GM10266 (cell line): Measurements from ENCODE around the gene INSL3.

Experiments
- DNase-seq: peaks from one replicate; pipeline ENCODE4 v3.0.0; 2012; ENCODE audit errors: extremely low spot score
- TF ChIP-seq, protein P1 (sequence below): IDR thresholded peaks from 2 replicates; pipeline ENCODE4 v1.5.1; 2012; ENCODE audit warnings: mild to moderate bottlenecking, low read depth; ENCODE audit not compliant: control insufficient read depth, insufficient read depth; ENCODE audit errors: missing control alignments

The INSL3 gene

DNA sequence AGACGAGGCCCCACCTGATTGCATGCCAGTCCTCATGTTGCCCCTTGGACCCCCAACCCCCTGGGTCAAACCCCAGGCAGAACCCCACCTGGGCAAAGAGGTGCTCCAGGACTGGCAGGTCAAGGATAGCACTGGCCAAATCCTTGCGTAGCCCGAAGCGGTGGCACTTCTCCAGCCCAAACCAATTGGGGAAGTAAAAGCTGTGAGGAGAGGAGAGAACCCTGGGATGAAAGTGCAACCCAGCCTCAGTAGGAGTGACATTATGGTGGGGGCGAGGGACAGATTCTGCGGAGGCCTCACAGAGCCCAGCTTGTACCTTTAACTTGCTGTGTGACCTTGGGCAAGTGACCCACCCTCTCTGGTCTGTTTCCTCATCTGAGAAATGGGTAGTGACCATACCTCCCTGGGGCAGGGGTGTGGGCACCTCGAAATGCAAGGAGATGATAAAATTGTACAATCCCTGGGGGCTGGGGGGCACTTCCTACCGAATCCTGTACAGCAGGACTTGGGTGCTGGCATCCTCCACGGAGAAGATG lies 22.0 kb upstream of the INSL3 start:
- TF ChIP-seq, protein P1, sequence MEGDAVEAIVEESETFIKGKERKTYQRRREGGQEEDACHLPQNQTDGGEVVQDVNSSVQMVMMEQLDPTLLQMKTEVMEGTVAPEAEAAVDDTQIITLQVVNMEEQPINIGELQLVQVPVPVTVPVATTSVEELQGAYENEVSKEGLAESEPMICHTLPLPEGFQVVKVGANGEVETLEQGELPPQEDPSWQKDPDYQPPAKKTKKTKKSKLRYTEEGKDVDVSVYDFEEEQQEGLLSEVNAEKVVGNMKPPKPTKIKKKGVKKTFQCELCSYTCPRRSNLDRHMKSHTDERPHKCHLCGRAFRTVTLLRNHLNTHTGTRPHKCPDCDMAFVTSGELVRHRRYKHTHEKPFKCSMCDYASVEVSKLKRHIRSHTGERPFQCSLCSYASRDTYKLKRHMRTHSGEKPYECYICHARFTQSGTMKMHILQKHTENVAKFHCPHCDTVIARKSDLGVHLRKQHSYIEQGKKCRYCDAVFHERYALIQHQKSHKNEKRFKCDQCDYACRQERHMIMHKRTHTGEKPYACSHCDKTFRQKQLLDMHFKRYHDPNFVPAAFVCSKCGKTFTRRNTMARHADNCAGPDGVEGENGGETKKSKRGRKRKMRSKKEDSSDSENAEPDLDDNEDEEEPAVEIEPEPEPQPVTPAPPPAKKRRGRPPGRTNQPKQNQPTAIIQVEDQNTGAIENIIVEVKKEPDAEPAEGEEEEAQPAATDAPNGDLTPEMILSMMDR, result no peak
- no peak for DNase-seq

DNA sequence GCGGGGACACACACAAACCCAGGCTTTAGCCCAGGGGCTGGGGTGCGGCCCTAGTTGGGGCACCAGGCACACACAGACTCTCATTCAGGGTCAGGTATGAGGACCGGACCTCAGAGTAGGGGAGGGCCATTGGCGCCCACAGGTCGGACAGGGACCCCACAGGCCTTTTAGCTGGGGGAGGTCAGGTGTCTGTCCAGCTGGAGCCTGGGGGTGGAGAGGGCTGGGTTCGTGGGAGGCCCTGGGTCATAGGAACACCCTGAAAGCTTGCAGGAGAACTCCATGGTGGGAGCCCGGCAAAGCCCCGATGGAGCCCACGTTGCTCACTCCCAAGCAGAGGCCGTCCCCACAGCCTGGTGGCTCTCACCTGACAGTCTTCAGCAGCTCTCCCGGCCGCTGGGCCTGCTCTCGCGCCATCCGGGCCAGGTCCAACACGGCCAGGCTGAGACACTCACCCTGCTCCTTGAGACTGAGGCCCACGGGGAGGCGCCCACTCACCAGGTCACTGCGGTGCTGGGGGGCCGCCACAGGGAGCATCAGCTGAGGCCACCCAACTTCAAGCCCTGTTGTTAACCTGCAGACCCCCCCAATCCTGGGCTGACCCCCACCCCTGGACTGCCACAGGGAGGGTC lies 21.5 kb upstream of the INSL3 start:
- no peak for DNase-seq
- TF ChIP-seq, protein P1, result no peak

DNA sequence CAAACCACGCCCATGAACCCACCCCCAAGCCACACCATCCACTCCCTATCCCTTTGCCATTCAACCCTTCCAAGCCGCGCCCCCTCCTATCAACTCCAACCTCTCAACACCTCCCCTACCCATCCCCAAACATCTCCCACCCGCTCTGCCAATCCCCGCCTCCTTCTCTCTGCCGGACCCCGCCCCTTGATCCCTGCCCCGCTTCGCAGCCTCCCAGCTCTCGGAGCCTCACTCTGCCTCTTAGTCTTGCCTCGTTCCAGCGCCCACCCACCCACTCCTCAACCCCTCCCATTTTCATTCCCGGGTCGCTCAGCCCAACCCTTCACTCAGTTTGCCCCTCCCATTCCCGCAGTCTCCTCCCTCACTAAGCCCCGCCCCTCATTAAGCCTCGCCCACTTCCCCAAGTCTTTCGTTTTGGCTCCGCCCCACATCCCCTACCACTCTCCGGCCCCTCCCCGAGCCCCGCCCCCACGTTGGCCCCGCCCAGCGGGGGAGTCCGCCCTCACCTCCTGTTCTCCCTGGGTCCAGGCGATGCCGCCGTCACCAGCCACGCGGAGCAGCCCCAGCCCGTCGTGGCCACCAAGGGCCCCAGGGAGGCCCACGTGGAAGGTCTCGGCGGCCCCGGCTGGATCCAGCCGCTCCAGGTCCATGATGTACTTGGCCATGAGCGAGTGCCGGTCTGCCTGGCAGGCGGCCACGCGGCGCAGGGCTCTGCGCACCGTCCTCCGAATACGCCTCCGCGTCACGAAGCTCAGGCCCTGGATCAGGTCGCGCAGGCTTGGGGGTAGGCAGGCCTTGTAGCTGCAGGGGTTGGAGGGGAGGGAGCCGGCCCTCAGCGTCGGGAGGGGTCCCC lies 20.7 kb upstream of the INSL3 start:
- DNase-seq, result peak; percentile 66

DNA sequence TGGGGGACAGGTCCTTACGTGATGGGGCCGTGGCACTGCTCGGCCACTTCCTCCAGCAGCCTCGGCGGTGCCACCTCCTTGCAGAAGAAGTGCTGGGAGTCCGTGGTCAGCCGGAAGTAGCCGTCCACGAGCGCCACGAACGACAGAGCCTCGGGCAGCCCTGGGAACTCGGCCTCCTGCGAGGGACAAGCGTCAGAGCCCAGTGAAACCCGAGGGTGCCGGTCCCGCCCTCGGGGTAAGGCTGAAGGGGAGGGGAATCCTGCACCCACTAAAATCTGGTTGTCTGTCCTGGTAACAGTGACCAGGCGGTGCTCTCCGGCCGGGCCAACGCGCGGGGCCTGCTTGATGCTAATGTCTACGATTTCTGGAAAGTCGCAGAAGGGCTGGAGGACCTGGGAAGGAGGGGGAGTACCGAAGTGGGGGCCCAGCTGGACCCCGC lies 20.1 kb upstream of the INSL3 start:
- no peak for DNase-seq

More for the DNA sequence above, 20.7 kb upstream of the INSL3 start:
- TF ChIP-seq, protein P1, result no peak

DNA sequence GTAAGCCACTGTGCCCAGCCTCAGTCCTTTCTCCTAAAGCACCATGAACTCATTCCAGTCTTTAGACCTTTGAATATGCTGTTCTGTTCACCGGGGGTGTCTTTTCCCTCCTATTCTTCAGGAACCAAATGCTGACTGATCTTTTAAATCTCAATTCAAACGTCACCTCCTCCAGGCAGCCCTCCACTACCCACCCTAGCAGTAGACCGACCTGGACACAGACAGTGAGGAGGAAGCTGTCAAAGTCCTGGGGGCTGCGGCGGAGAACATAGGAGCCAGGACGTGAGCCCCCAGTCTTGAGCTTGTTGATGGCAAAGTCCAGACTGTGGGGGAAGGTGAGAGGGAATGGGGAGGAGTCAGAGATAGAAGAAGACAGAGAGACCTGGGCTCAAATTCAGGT lies 18.7 kb upstream of the INSL3 start:
- TF ChIP-seq, protein P1, result no peak
- DNase-seq, result no peak

More for the DNA sequence above, 20.1 kb upstream of the INSL3 start:
- TF ChIP-seq, protein P1, result no peak

DNA sequence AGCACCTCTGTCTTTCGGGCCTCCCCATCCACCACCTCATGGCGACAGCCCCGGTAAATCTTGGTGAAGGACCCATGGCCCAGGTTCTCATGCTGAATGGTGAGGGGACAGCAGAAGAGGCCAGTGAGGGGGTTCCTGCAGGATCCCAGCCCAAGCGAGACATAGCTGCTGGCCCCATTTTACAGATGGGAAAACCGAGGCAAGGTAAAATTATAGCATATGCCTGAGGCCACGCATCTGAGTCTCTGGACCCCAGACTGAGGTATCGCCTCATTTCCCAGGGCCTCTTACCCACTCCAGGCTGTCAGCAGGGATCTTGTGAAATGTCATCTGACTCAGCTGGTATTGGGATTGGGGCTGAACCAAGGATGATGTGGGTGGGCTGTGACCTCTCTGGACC lies 16.7 kb upstream of the INSL3 start:
- DNase-seq, result no peak

DNA sequence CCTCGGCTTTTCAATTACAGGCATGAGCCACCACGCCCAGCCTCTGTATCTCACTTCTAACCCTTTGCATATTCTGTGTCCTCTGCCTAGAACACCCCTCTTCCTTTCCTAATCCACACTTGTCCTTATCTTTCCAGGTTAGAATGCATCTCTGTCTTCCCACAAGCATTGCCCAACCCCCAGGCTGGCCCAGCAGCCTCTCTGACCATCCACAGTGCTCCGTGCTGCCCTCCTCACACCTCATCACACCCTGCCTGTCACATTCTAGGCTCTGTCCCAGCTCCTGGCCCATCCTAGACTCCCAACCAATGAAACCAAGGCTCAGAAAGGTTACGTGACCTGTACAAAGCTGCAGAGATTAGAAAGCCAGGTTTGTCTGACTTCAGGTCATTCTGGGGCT lies 15.2 kb upstream of the INSL3 start:
- no peak for DNase-seq
- TF ChIP-seq, protein P1, result no peak

More for the DNA sequence above, 16.7 kb upstream of the INSL3 start:
- TF ChIP-seq, protein P1, result no peak
